HG03066 (cell line): Measurements from ENCODE around the gene GMFB.

Experiments used
- ATAC-seq: cut with Tn5 transposase; IDR thresholded peaks from one replicate; pipeline ENCODE4 v1.9.1; 2021; ENCODE audit warnings: low read depth; ENCODE audit not compliant: unreplicated experiment

Gene GMFB

DNA sequence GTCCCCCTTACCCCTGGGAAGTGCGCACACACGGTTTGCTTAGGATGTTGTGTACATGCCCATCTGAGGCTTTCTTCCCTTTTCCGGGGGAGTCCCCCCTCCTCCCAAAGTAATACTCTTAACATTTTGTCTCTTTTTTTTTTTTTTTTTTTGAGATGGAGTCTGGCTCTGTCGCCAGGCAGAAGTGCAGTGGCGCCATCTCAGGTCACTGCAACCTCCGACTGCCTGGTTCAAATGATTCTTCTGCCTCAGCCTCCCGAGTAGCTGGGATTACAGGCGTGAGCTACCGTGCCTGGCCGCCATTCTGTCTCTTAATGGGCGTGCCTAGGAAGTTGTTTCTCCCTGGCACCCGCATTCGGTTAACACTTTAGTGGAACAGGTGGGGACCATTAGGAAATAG is 4.5 kb upstream of the GMFB start:
- no peak for ATAC-seq

- ATAC-seq = no peak
Measured at GRCh38 chr14:54490445-54491175, 1.8 kb upstream of the GMFB start.

DNA sequence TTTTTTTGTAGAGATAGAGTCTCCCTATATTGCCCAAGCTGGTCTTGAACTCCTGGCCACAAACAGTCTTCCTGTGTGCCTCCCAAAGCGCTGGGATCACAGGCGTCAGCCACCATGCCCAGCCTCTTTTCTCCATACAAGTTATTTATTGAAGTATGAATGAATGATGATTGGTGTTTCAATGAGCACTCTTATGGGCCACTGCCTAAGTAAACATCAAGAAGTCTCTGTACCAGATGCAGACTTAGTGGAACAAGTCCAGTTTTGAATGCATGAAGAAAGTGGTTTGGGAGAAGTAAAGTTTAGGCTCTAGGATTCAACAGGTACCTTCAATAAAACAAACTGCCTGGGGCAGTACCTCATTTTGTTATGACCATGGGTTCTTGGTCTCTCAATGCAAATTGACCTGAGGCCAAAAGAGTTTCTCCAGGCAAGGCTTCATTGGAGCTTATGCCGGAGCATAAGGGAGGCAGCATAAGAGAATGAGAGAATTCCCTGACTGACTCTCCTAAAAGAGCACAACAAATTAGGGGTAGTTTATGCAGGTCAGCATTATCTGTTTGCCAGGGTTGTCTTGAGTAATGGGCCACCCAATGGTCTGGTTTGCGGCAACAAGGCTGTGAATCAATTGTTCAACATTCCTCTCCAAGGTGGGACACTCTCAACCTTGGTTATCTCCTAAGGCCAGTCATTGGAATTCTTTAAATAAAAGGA is 1.1 kb upstream of the GMFB start:
- no peak for ATAC-seq

DNA sequence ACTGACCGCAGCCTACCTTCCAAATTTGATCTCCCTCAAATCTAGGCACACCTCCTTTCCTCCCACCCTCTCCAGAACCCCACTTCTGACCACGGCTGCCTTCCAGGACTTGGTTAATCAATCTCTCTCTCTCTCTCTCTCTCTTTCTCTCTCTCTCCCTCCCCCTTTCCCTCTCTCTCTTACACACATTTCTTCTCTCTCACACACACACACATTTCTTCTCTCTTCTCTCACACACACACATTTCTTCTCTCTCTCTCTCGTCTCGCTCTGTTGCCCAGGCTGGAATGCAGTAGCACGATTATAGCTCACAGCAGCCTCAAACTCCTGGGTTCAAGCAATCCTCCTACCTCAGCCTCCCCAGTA is 521 bp upstream of the GMFB start:
- ATAC-seq = peak; percentile 28

- peak; percentile 2 for ATAC-seq
Measured at GRCh38 chr14:54488318-54488645, 498 bp downstream of the GMFB start.

GRCh38 chr14:54487771-54488170 is 1.0 kb downstream of the GMFB start:
- no peak for ATAC-seq

DNA sequence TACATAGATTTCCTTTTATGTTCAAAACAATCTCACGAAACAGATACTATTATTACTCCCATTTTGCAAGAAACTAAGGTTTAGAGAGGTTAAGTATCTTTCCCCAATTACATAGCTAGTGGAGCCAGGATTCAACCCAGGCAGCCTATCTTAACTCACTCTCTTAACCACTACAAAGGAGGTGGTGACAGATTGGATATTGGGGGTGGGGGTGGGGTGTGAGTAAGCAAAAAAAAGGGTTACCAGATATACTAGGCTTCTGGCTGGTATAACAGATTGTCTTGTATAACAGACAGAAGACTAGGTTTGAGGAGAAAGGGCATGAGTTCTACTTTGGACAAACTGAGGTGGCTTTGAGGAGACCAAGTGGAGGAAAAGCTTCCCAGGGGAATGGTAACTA is 2.1 kb downstream of the GMFB start:
- no peak for ATAC-seq

- no peak for ATAC-seq
Measured at GRCh38 chr14:54483846-54484245, 4.9 kb downstream of the GMFB start.

- no peak for ATAC-seq
Measured at GRCh38 chr14:54483073-54483745, 5.6 kb downstream of the GMFB start.

GRCh38 chr14:54481695-54482094 is 7.1 kb downstream of the GMFB start:
- no peak for ATAC-seq

DNA sequence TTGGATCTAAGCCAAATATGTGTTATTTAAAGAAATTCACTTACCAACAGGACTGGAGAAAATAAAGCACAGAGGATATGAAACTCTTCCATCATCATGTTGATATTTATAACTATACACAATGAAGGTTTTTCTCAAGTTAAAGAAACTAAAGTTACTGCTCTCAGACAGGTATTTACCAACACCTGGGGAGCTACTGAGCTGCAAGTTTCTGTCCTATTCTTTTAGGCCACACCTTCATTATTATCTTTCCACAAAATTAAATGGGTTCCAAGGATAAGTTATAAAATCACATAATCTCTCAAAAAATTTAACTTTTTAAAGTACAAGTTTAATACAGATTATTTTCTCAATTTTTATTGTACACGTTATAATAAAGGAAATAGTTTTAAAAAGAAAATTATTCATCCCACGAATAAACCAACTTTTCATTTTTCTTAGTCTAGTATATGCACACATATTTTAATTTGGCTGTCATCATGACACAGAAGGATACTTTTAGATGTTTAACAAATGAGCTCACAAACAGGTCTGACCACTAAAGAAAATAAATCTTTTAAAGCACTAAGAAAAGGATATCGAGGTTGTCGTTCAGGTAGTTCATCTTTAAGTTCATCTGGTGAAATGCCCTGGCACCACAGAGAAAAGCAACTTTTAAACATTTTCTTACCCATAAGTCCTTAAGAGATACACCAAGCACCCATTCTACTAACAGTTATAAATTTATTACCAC is 7.8 kb downstream of the GMFB start:
- ATAC-seq = no peak

DNA sequence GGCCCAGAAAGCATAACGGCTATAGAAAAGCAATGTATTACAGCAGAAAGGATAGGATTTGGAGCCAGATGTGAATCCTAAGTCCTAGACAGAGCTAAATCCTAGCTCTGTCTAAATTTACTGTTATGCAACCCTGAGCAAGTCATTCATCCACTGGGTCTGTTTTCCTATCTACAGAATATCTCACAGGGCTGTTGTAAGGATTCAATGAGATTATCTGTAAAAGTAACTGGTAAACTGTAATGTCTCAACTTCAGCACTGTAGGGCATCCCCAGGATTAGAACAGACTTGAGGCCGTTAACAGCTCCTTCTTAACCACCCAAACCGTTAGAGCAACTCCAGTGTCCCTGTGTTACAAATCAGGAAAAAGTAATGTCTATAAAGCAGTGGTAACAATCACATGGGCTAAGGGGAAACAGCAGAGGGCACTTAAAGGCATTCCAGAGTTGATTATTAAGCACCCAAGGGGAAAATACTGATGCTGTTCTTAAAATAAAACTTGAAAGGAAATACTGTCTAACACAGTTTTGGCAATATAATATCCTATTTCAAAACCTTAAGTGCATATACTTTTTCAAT is 10.1 kb downstream of the GMFB start:
- no peak for ATAC-seq

DNA sequence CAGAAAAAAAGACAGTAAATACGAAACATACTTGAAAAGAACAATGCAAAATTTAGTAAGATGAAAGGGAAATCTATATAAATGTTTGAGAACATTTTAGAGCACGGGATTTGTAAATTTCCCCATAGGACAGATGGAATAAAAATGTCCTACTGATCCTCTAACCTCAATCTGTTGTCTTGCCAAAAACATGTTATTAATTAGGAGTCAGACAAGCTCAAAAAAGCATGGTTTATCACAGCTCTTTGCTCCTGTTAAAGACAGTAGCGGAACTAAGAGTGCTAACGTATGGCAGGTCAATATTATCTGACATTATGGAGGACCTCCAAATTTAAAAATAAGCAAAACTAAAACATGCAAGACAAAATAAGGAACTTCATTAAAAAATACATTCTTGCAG is 12.9 kb downstream of the GMFB start:
- ATAC-seq = no peak

DNA sequence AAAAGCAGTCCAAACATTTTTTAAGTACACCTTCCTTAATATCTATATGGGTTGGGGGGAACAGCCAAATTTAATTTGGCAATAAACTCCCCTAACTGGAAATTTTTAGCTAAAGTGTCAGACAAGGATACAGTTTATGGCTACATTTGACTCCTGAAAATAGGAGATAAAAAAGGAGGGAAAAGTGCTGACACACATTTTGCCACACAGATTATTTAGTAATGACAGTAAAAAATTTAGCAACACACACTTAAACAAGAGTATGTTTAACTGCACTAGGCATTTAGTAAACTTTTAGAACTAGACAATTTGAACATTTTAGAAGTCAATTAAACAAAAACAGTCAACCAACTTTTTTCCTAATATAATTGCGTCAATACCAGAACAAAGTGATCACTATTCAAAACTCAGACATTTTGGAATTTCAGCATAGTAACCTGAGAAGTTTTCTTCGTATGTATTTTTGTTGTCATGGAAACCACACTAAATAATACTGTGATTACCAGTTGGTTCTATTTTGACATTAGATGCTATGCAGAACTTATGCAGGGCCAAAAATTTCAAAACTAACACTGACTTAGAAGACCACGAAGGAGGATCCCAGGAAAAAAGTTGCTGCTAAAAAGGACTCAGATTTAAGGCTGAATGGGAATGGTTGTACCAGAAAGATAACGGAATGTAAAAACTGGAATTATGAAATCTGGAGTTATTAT is 13.4 kb downstream of the GMFB start:
- no peak for ATAC-seq

- no peak for ATAC-seq
Measured at GRCh38 chr14:54474232-54474793, 14.5 kb downstream of the GMFB start.

DNA sequence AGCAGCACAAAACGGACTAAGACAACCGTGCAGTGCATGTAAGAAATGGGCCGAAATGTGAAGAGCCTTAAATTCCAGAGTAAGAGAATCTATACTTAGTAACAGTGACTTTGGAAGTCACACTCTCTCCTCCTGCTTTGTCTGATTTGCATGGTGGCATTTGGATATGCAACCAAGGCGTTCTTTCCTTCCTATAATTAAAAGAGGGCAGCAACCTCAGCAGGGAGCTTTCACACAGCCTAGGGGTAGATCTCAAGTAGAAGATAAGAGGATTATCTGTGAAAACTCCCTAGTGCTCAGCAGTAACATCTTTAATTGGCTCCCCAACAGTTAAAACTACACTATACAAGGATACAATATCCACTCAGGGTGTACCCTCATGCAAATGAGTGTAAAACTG is 16.5 kb downstream of the GMFB start:
- ATAC-seq = no peak

- no peak for ATAC-seq
Measured at GRCh38 chr14:54471641-54472040, 17.1 kb downstream of the GMFB start.

- ATAC-seq = no peak
Measured at GRCh38 chr14:54470701-54471100, 18.1 kb downstream of the GMFB start.

DNA sequence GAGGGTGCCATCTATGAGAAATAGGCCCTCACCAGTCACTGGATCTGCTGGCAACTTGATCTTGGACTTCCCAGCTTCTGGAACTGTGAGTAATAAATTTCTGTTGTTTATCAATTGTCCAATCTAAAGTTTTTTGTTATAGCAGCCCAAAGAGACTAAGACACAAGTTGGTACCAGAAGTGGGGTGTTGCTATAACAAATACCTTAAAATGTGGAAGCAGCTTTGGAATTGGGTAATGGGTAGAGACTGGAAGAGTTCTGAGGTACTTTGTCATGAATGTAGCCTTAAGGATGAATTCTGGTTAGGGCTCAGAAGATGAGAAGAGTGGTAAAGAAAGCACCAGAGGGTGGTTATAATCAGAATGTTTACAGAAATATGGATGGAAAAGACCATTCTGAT is 21.5 kb downstream of the GMFB start:
- no peak for ATAC-seq

DNA sequence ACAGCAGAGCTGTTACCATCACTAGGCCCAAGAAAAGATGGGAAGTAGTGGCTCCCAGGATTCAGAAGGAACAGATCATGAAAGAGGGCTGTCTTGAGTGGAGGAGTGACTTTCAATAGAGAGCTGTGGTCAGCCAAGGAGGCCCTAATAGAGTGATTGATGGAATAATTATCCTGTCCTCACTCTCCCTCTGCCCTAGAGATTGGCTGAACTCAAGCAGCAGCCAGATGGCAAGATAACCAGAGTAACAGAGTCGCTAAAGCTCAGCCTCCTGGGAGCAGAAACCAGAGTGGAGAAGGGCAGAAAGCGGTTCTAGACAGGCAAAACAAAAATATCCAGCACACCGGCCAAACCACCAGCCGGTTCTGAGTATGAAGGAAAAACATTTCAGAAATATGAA is 23.1 kb downstream of the GMFB start:
- ATAC-seq = no peak
